T-helper 17 cell (primary cell): Measurements from ENCODE around the gene GREB1L. TPM values are rescaled to one million over a fixed set of nuclear protein-coding genes. Genes with fewer than 3 reads are reported as not detected.
A peak's percentile ranks its signal among the peaks of the same experiment; 100 is the strongest.

Source experiments
- ATAC-seq: fragments of 150-1000 bp; cut with Tn5 transposase; 2 replicates; pipeline ENCODE4 v1.10.0; 2021; ENCODE audit warnings: mild to moderate bottlenecking, moderate library complexity
- DNase-seq, 3 donors: peaks; one replicate each; pipeline versions ENCODE4 v3.0.0 to v3.0.0-alpha.2; 2020 to 2021
- H3K9me3 ChIP-seq: one replicate; pipeline ENCODE4 v1.7.0; 2013; ENCODE audit warnings: low read length, mild to moderate bottlenecking; ENCODE audit not compliant: control insufficient read depth, poor library complexity, severe bottlenecking
- H3K27ac Mint-ChIP-seq: one replicate; pipeline ENCODE4 v1.8.0; 2022; ENCODE audit warnings: mild to moderate bottlenecking, moderate library complexity, mixed read lengths
- H3K27me3 Mint-ChIP-seq: one replicate; pipeline ENCODE4 v1.8.0; 2022; ENCODE audit warnings: mixed read lengths
- H3K36me3 Mint-ChIP-seq: one replicate; pipeline ENCODE4 v1.8.0; 2022; ENCODE audit warnings: low read depth, mixed read lengths
- H3K4me1 Mint-ChIP-seq: one replicate; pipeline ENCODE4 v1.8.0; 2022; ENCODE audit warnings: mild to moderate bottlenecking, mixed read lengths
- H3K4me3 Mint-ChIP-seq: one replicate; pipeline ENCODE4 v1.8.0; 2022; ENCODE audit warnings: mild to moderate bottlenecking, moderate library complexity, mixed read lengths
- total RNA-seq, 4 donors: library from RNA in 2 of 4; stranded (reverse) in 2 of 4; gene quantifications; one replicate each; pipeline ENCODE4 v1.2.3 and lab custom pipeline; 2022 to 2026

GREB1L gene
- total RNA-seq, 2 donors from 2014 or later: not detected

- H3K27ac Mint-ChIP-seq: no peak overlapping the region
- ATAC-seq (no peak), DNase-seq (no peak)
- H3K4me3 Mint-ChIP-seq: peak overlapping the region; percentile 43
- H3K4me1 Mint-ChIP-seq: peaks cover 3% of the 10 kb centered on the region
- no peaks in the 10 kb centered on the region for H3K36me3 Mint-ChIP-seq
- no peaks in the 10 kb centered on the region for H3K9me3 ChIP-seq
- peaks cover 65% of the 10 kb centered on the region for H3K27me3 Mint-ChIP-seq
Observed at GRCh38 chr18:21241301-21242048, 557 bp upstream of the GREB1L start.

- H3K27me3 Mint-ChIP-seq: peaks cover 60% of the 10 kb centered on the region
- no peak overlapping the region for H3K27ac Mint-ChIP-seq
- H3K9me3 ChIP-seq: no peaks in the 10 kb centered on the region
- peaks cover 3% of the 10 kb centered on the region for H3K4me1 Mint-ChIP-seq
- ATAC-seq (no peak), DNase-seq (no peak)
- no peaks in the 10 kb centered on the region for H3K36me3 Mint-ChIP-seq
- H3K4me3 Mint-ChIP-seq: peak overlapping the region; percentile 84
Observed at GRCh38 chr18:21242780-21243401, 859 bp downstream of the GREB1L start.

GRCh38 chr18:21254576-21254975, 12.5 kb downstream of the GREB1L start:
- no peaks in the 10 kb centered on the region for H3K9me3 ChIP-seq
- no peak for DNase-seq
- Mint-ChIP-seq H3K27ac (no peak overlapping the region), H3K4me1 (no peaks in the 10 kb centered on the region), H3K27me3 (peaks cover 36% of the 10 kb centered on the region), H3K4me3 (no peak overlapping the region), H3K36me3 (no peaks in the 10 kb centered on the region)
- ATAC-seq: no peak

- Mint-ChIP-seq H3K4me3 (no peak overlapping the region), H3K27me3 (peaks cover 32% of the 10 kb centered on the region), H3K36me3 (no peaks in the 10 kb centered on the region), H3K27ac (no peak overlapping the region), H3K4me1 (no peaks in the 10 kb centered on the region)
- H3K9me3 ChIP-seq: no peaks in the 10 kb centered on the region
- ATAC-seq: no peak
- DNase-seq: no peak
Observed at GRCh38 chr18:21255211-21255610, 13.2 kb downstream of the GREB1L start.

GRCh38 chr18:21257386-21257785, 15.4 kb downstream of the GREB1L start:
- Mint-ChIP-seq H3K4me1 (no peaks in the 10 kb centered on the region), H3K27ac (no peak overlapping the region), H3K4me3 (no peak overlapping the region), H3K36me3 (no peaks in the 10 kb centered on the region), H3K27me3 (peaks cover 24% of the 10 kb centered on the region)
- no peaks in the 10 kb centered on the region for H3K9me3 ChIP-seq
- ATAC-seq (no peak), DNase-seq (no peak)

- Mint-ChIP-seq H3K36me3 (no peaks in the 10 kb centered on the region), H3K4me1 (no peaks in the 10 kb centered on the region), H3K27me3 (peaks cover 20% of the 10 kb centered on the region), H3K27ac (no peak overlapping the region), H3K4me3 (no peak overlapping the region)
- no peak for ATAC-seq
- DNase-seq: no peak
- H3K9me3 ChIP-seq: no peaks in the 10 kb centered on the region
Observed at GRCh38 chr18:21260621-21261020, 18.6 kb downstream of the GREB1L start.

GRCh38 chr18:21261352-21261751, 19.3 kb downstream of the GREB1L start:
- no peaks in the 10 kb centered on the region for H3K9me3 ChIP-seq
- no peaks in the 10 kb centered on the region for H3K36me3 Mint-ChIP-seq
- H3K4me3 Mint-ChIP-seq: no peak overlapping the region
- no peak overlapping the region for H3K27ac Mint-ChIP-seq
- no peaks in the 10 kb centered on the region for H3K4me1 Mint-ChIP-seq
- ATAC-seq: no peak
- no peak for DNase-seq
- peaks cover 20% of the 10 kb centered on the region for H3K27me3 Mint-ChIP-seq

GRCh38 chr18:21262244-21262643, 20.2 kb downstream of the GREB1L start:
- peaks cover 22% of the 10 kb centered on the region for H3K27me3 Mint-ChIP-seq
- no peak for ATAC-seq
- no peak overlapping the region for H3K4me3 Mint-ChIP-seq
- no peaks in the 10 kb centered on the region for H3K4me1 Mint-ChIP-seq
- H3K36me3 Mint-ChIP-seq: no peaks in the 10 kb centered on the region
- H3K9me3 ChIP-seq: no peaks in the 10 kb centered on the region
- no peak overlapping the region for H3K27ac Mint-ChIP-seq
- no peak for DNase-seq

GRCh38 chr18:21262979-21263378, 20.9 kb downstream of the GREB1L start:
- H3K9me3 ChIP-seq: no peaks in the 10 kb centered on the region
- DNase-seq: no peak
- H3K27ac Mint-ChIP-seq: no peak overlapping the region
- no peak for ATAC-seq
- H3K27me3 Mint-ChIP-seq: peaks cover 29% of the 10 kb centered on the region
- no peak overlapping the region for H3K4me3 Mint-ChIP-seq
- H3K36me3 Mint-ChIP-seq: no peaks in the 10 kb centered on the region
- H3K4me1 Mint-ChIP-seq: no peaks in the 10 kb centered on the region

GRCh38 chr18:21264651-21265050, 22.6 kb downstream of the GREB1L start:
- H3K9me3 ChIP-seq: no peaks in the 10 kb centered on the region
- no peaks in the 10 kb centered on the region for H3K36me3 Mint-ChIP-seq
- DNase-seq (no peak), ATAC-seq (no peak)
- no peaks in the 10 kb centered on the region for H3K4me1 Mint-ChIP-seq
- no peak overlapping the region for H3K4me3 Mint-ChIP-seq
- H3K27ac Mint-ChIP-seq: no peak overlapping the region
- H3K27me3 Mint-ChIP-seq: peaks cover 22% of the 10 kb centered on the region

- Mint-ChIP-seq H3K4me3 (no peak overlapping the region), H3K27ac (no peak overlapping the region), H3K36me3 (no peaks in the 10 kb centered on the region), H3K4me1 (no peaks in the 10 kb centered on the region), H3K27me3 (peaks cover 28% of the 10 kb centered on the region)
- ATAC-seq (no peak), DNase-seq (no peak)
- H3K9me3 ChIP-seq: no peaks in the 10 kb centered on the region
Observed at GRCh38 chr18:21265971-21266673, 24.1 kb downstream of the GREB1L start.

- no peaks in the 10 kb centered on the region for H3K9me3 ChIP-seq
- no peak for DNase-seq
- no peaks in the 10 kb centered on the region for H3K36me3 Mint-ChIP-seq
- H3K4me1 Mint-ChIP-seq: no peaks in the 10 kb centered on the region
- peaks cover 28% of the 10 kb centered on the region for H3K27me3 Mint-ChIP-seq
- no peak overlapping the region for H3K27ac Mint-ChIP-seq
- no peak overlapping the region for H3K4me3 Mint-ChIP-seq
- no peak for ATAC-seq
Observed at GRCh38 chr18:21267400-21267799, 25.4 kb downstream of the GREB1L start.

- H3K4me3 Mint-ChIP-seq: no peak overlapping the region
- H3K4me1 Mint-ChIP-seq: no peaks in the 10 kb centered on the region
- H3K36me3 Mint-ChIP-seq: no peaks in the 10 kb centered on the region
- H3K27me3 Mint-ChIP-seq: peaks cover 19% of the 10 kb centered on the region
- ATAC-seq (no peak), DNase-seq (no peak)
- H3K27ac Mint-ChIP-seq: no peak overlapping the region
- H3K9me3 ChIP-seq: no peaks in the 10 kb centered on the region
Observed at GRCh38 chr18:21269349-21269748, 27.3 kb downstream of the GREB1L start.
